ENCODE results near the gene UGCG. TPM values are rescaled to one million over a fixed set of nuclear protein-coding genes. Genes with fewer than 3 reads are reported as not detected.

Gene UGCG
- total and polyA plus RNA-seq, 8 donors, result 9.4 to 29.9 (median 13.7) TPM

GRCh38 chr9:111975709-111976108 is 79.1 kb downstream of the UGCG start:
- DNase-seq (peak; percentile 70 to 87 (median 79)), FAIRE-seq (no peak), ATAC-seq (peak; percentile 85 to 94 (median 90))
- no peak overlapping the region for H3K4me3 ChIP-seq
- TF ChIP-seq, protein P1, sequence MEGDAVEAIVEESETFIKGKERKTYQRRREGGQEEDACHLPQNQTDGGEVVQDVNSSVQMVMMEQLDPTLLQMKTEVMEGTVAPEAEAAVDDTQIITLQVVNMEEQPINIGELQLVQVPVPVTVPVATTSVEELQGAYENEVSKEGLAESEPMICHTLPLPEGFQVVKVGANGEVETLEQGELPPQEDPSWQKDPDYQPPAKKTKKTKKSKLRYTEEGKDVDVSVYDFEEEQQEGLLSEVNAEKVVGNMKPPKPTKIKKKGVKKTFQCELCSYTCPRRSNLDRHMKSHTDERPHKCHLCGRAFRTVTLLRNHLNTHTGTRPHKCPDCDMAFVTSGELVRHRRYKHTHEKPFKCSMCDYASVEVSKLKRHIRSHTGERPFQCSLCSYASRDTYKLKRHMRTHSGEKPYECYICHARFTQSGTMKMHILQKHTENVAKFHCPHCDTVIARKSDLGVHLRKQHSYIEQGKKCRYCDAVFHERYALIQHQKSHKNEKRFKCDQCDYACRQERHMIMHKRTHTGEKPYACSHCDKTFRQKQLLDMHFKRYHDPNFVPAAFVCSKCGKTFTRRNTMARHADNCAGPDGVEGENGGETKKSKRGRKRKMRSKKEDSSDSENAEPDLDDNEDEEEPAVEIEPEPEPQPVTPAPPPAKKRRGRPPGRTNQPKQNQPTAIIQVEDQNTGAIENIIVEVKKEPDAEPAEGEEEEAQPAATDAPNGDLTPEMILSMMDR (IDR thresholded peaks at IDR 0.05), result no peak
- peaks cover 0 to 22% (median 12%) of the 10 kb centered on the region in 3 donors for H3K4me1 ChIP-seq
- intact Hi-C loops (cut with DNase I), result no loop called here
- no peaks in the 10 kb centered on the region for H3K27me3 ChIP-seq
- no peaks in the 10 kb centered on the region for H3K36me3 ChIP-seq
- peak overlapping the region in 1 of 4 donors; percentile 27 for H3K27ac ChIP-seq
- WGBS, 2 donors, result 42 to 48% methylated on average over 5 of the region's 5 CpGs
- no peaks in the 10 kb centered on the region for H3K9me3 ChIP-seq

- intact Hi-C loops (cut with DNase I), result no loop called here
- Histone ChIP-seq H3K27ac (no peak overlapping the region), H3K27me3 (no peaks in the 10 kb centered on the region), H3K4me3 (no peak overlapping the region), H3K4me1 (peaks cover 0 to 17% (median 11%) of the 10 kb centered on the region in 3 donors), H3K9me3 (no peaks in the 10 kb centered on the region), H3K36me3 (no peaks in the 10 kb centered on the region)
- FAIRE-seq (no peak), ATAC-seq (no peak), DNase-seq (no peak)
- WGBS, 2 donors, result 65 to 69% methylated on average over 4 of the region's 4 CpGs
- TF ChIP-seq, protein P1 (IDR thresholded peaks at IDR 0.05), result no peak
Observed at GRCh38 chr9:111978616-111979015, 82.0 kb downstream of the UGCG start.

DNA sequence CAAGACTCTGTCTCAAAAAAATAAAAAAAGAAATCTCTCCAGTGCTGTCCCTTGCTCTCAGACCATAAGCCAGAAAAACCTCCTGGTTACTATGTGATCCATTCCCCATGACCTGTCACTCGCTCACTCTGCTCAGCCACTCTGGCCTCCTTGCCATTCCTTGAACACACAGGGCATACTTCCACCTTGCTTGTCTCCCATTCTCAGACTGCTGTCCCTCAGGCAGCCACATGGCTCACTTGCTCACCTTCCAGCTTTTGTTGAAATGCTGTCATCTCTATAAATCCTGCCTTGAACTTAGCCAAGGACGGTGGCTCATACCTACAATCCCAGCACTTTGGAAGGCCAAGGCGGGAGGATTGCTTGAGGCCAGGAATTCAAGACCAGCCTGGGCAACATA is 82.9 kb downstream of the UGCG start:
- WGBS, 2 donors, result 93 to 98% methylated on average over 3 of the region's 3 CpGs

DNA sequence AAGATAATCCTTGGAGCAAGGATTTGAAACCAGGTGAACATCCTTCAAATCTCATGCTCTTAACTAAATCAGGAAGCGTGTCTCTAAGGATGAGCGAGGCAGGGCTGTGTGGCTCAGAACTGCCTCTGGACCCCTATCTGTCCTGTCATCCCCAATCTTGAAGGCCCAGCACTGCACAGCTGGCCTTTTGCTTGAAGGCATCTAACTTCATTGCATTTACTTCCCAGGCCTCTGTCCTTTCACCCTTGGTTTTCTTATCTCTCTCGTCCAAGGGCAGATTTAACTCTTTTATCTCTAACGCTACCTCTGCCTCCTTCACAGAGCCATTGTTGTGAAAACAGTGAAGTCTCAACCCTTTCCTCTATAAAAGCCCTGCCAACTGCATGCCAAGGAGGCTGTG is 83.8 kb downstream of the UGCG start:
- no peaks in the 10 kb centered on the region for H3K36me3 ChIP-seq
- intact Hi-C loops (cut with DNase I), result no loop called here
- H3K4me3 ChIP-seq, result no peak overlapping the region
- TF ChIP-seq, protein P1 (IDR thresholded peaks at IDR 0.05), result no peak
- H3K27me3 ChIP-seq, result no peaks in the 10 kb centered on the region
- no peak for ATAC-seq
- peaks cover 0 to 2% (median 0%) of the 10 kb centered on the region in 3 donors for H3K4me1 ChIP-seq
- no peak for DNase-seq
- no peak overlapping the region for H3K27ac ChIP-seq
- H3K9me3 ChIP-seq, result no peaks in the 10 kb centered on the region
- 39 to 49% methylated on average over 4 of the region's 4 CpGs for WGBS, 2 donors
- FAIRE-seq, result no peak

More for the DNA sequence above, 82.9 kb downstream of the UGCG start:
- no peaks in the 10 kb centered on the region for H3K36me3 ChIP-seq
- no peak for DNase-seq
- H3K4me1 ChIP-seq, result peaks cover 0 to 8% (median 1%) of the 10 kb centered on the region in 3 donors
- ATAC-seq, result no peak
- no peaks in the 10 kb centered on the region for H3K27me3 ChIP-seq
- H3K27ac ChIP-seq, result no peak overlapping the region
- no peak overlapping the region for H3K4me3 ChIP-seq
- no peaks in the 10 kb centered on the region for H3K9me3 ChIP-seq
- intact Hi-C loops (cut with DNase I), result no loop called here
- TF ChIP-seq, protein P1 (IDR thresholded peaks at IDR 0.05), result no peak
- FAIRE-seq, result no peak

- no peaks in the 10 kb centered on the region for H3K36me3 ChIP-seq
- ATAC-seq (peak in 1 of 4 donors; percentile 53), FAIRE-seq (no peak), DNase-seq (no peak)
- whole genome bisulfite sequencing, 2 donors, result 86 to 96% methylated on average over 2 of the region's 2 CpGs
- H3K9me3 ChIP-seq, result no peaks in the 10 kb centered on the region
- H3K4me3 ChIP-seq, result no peak overlapping the region
- TF ChIP-seq, protein P1 (IDR thresholded peaks at IDR 0.05), result no peak
- intact Hi-C loops (cut with DNase I), result no loop called here
- H3K27ac ChIP-seq, result no peak overlapping the region
- H3K4me1 ChIP-seq, result no peaks in the 10 kb centered on the region
- no peaks in the 10 kb centered on the region for H3K27me3 ChIP-seq
Observed at GRCh38 chr9:111983484-111983908, 86.9 kb downstream of the UGCG start.
